Endothelial cell of umbilical vein (primary cell): ENCODE measurements around the gene RAB7B. TPM values are rescaled to one million over a fixed set of nuclear protein-coding genes. Genes with fewer than 3 reads are reported as not detected.

ENCODE experiments used
- BruUV-seq: library from RNA; stranded (reverse); fragments of 400-500 nt; replicated peaks from 2 replicates; lab custom pipeline; 2021; lab: Mats Ljungman, UMichigan
- CTCF ChIA-PET: fragments of 300-600, 350-600 bp; sonication (Branson Sonifier 250); formaldehyde crosslinking; loops from one replicate; lab custom pipeline; 2021; ENCODE audit warnings: antibody characterized with exemption, inconsistent platforms; lab: Charles Lee
- POLR2A ChIA-PET: fragments of 300-600, 350-600 bp; sonication (Branson Sonifier 250); formaldehyde crosslinking; loops from one replicate; lab custom pipeline; 2021; ENCODE audit warnings: antibody characterized with exemption, inconsistent platforms; lab: Charles Lee
- DNase-seq: peaks from one replicate; pipeline ENCODE4 v3.0.0-alpha.2; 2011; ENCODE audit warnings: low read depth, low spot score
- FAIRE-seq: peaks from 2 replicates; lab custom pipeline; 2011; peaks lifted over from hg19 to GRCh38; lab: Jason Lieb, UNC
- H2AFZ ChIP-seq: 2 replicates; pipeline ENCODE4 v1.6.0; 2012; ENCODE audit warnings: low read depth, low read length, control low read depth, inconsistent platforms
- H3K27ac ChIP-seq: 2 replicates; pipeline ENCODE4 v1.5.1; 2011; ENCODE audit warnings: low read depth, mild to moderate bottlenecking, control low read depth, low read length, moderate library complexity; ENCODE audit not compliant: insufficient read depth
- H3K27me3 ChIP-seq, 2 experiments: 2 replicates each; pipeline versions ENCODE4 v1.6.0 to v1.6.1; 2011; ENCODE audit warnings: low read length in 2 of 2, mixed read lengths in 1 of 2; ENCODE audit not compliant: control insufficient read depth in 2 of 2, insufficient read depth in 2 of 2
- H3K36me3 ChIP-seq, 2 experiments: 2 replicates in 1 of 2; 3 replicates in 1 of 2; pipeline ENCODE4 v1.5.1; 2011; ENCODE audit warnings: low read length in 2 of 2, mild to moderate bottlenecking in 1 of 2, moderate library complexity in 1 of 2; ENCODE audit not compliant: control insufficient read depth in 2 of 2, insufficient read depth in 2 of 2; ENCODE audit errors: extremely low read depth in 1 of 2
- H3K4me1 ChIP-seq: 3 replicates; pipeline ENCODE4 v1.5.1; 2011; ENCODE audit warnings: mild to moderate bottlenecking, low read length; ENCODE audit not compliant: control insufficient read depth, insufficient read depth; ENCODE audit errors: extremely low read depth
- H3K4me2 ChIP-seq: 2 replicates; pipeline ENCODE4 v1.6.1; 2011; ENCODE audit warnings: low read length, control low read depth, mixed read lengths; ENCODE audit not compliant: insufficient read depth
- H3K4me3 ChIP-seq, 3 experiments: fragments of 200-600 bp in 1 of 3; sonication (generic), shearing (Covaris generic) in 1 of 3; replicated peaks in 1 of 3; 2 replicates each; pipeline ENCODE4 v1.5.1; 2011 to 2016; ENCODE audit warnings: control low read depth in 3 of 3, low read length in 3 of 3, mild to moderate bottlenecking in 2 of 3, inconsistent platforms in 1 of 3, low read depth in 1 of 3, moderate library complexity in 1 of 3; ENCODE audit not compliant: insufficient read depth in 1 of 3
- H3K79me2 ChIP-seq: 2 replicates; pipeline ENCODE4 v1.6.0; 2012; ENCODE audit warnings: low read length, inconsistent platforms; ENCODE audit not compliant: control insufficient read depth, insufficient read depth
- H3K9ac ChIP-seq: replicated peaks from 2 replicates; pipeline ENCODE3; 2011; ENCODE audit warnings: low read length, control low read depth; ENCODE audit not compliant: insufficient read depth; ENCODE audit errors: extremely low read depth
- H3K9me1 ChIP-seq: replicated peaks from 3 replicates; pipeline ENCODE4 v1.6.0; 2011; ENCODE audit warnings: mild to moderate bottlenecking, low read length; ENCODE audit not compliant: control insufficient read depth, insufficient read depth; ENCODE audit errors: extremely low read depth
- H3K9me3 ChIP-seq: replicated peaks from 2 replicates; pipeline ENCODE4 v1.5.1; 2012; ENCODE audit warnings: low read length, inconsistent platforms; ENCODE audit not compliant: control insufficient read depth, insufficient read depth
- H4K20me1 ChIP-seq: replicated peaks from 2 replicates; pipeline ENCODE3; 2011; ENCODE audit warnings: mild to moderate bottlenecking, low read length; ENCODE audit not compliant: control insufficient read depth, insufficient read depth; ENCODE audit errors: extremely low read depth
- CTCF ChIP-seq, 2 donors: IDR thresholded peaks; 1 replicate in 1 of 2; 2 replicates in 1 of 2; pipeline ENCODE4 v1.5.1; 2011; ENCODE audit warnings: low read length in 2 of 2, mild to moderate bottlenecking in 2 of 2, moderate library complexity in 2 of 2, control low read depth in 1 of 2, inconsistent platforms in 1 of 2, low read depth in 1 of 2; ENCODE audit not compliant: insufficient read depth in 1 of 2; ENCODE audit errors: extremely low read depth in 1 of 2
- EZH2 ChIP-seq: IDR thresholded peaks from 2 replicates; pipeline ENCODE4 v1.6.1; 2012; ENCODE audit warnings: borderline replicate concordance, low read depth, mild to moderate bottlenecking, moderate library complexity, low read length, inconsistent platforms; ENCODE audit not compliant: severe bottlenecking
- FOS ChIP-seq: IDR thresholded peaks from 2 replicates; pipeline ENCODE4 v1.6.1; 2011; ENCODE audit warnings: mild to moderate bottlenecking, low read length, moderate library complexity, borderline replicate concordance; ENCODE audit not compliant: insufficient read depth
- GATA2 ChIP-seq: IDR thresholded peaks from 2 replicates; pipeline ENCODE4 v1.7.0; 2011; ENCODE audit warnings: low read depth, mild to moderate bottlenecking, moderate library complexity, mixed read lengths, low read length; ENCODE audit not compliant: insufficient read length, insufficient read depth
- JUN ChIP-seq: IDR thresholded peaks from 2 replicates; pipeline ENCODE4 v1.6.1; 2011; ENCODE audit warnings: borderline replicate concordance, low read depth; ENCODE audit not compliant: insufficient read length, insufficient read depth
- MYC ChIP-seq: IDR thresholded peaks from one replicate; pipeline ENCODE4 v1.6.1; 2011; ENCODE audit warnings: mild to moderate bottlenecking, low read depth, low read length
- POLR2A ChIP-seq: IDR thresholded peaks from 2 replicates; pipeline ENCODE4 v1.6.1; 2012; ENCODE audit warnings: low read depth, mild to moderate bottlenecking, control low read depth, low read length
- POLR2AphosphoS5 ChIP-seq: IDR thresholded peaks from 2 replicates; pipeline ENCODE4 v1.6.1; 2012; ENCODE audit warnings: low read depth, mild to moderate bottlenecking, control low read depth, low read length, moderate library complexity; ENCODE audit not compliant: insufficient read depth
- dilution Hi-C: fragments of 300-500 bp; cut with MboI; formaldehyde crosslinking; loops from one replicate; pipeline ENCODE4 v1.15.0; 2019; ENCODE audit warnings: low sequenced_read_pairs; ENCODE audit not compliant: extremely low pct_ligation_motif_present
- intact Hi-C: fragments of 100-400 bp; cut with micrococcal nuclease; formaldehyde crosslinking; loops from one replicate; pipeline ENCODE4 v1.10.0; 2022
- polyA plus RNA-seq, 4 experiments: library from polyadenylated mRNA; depleted of rRNA in 3 of 4; stranded (reverse) in 3 of 4; unstranded in 1 of 4; fragments of >200 nt; gene quantifications; 2 replicates each; pipeline versions ENCODE4 v1.2.1 to v1.2.3, GENCODE V29; 2011 to 2012; ENCODE audit warnings: missing spikeins in 1 of 4
- total RNA-seq: library from RNA; stranded (reverse); gene quantifications from 2 replicates; pipeline ENCODE4 v1.2.3, GENCODE V29; 2021
- TF ChIP-seq, protein P1 (sequence below): IDR thresholded peaks from 2 replicates; pipeline ENCODE4 v1.6.1; 2011; ENCODE audit not compliant: insufficient read depth, insufficient read length

RAB7B gene
- total and polyA plus RNA-seq, 2 donors (not counting 3 experiments of a cell fraction or from before 2014, with no cell fraction given): 0.15 TPM; not detected in 1

DNA sequence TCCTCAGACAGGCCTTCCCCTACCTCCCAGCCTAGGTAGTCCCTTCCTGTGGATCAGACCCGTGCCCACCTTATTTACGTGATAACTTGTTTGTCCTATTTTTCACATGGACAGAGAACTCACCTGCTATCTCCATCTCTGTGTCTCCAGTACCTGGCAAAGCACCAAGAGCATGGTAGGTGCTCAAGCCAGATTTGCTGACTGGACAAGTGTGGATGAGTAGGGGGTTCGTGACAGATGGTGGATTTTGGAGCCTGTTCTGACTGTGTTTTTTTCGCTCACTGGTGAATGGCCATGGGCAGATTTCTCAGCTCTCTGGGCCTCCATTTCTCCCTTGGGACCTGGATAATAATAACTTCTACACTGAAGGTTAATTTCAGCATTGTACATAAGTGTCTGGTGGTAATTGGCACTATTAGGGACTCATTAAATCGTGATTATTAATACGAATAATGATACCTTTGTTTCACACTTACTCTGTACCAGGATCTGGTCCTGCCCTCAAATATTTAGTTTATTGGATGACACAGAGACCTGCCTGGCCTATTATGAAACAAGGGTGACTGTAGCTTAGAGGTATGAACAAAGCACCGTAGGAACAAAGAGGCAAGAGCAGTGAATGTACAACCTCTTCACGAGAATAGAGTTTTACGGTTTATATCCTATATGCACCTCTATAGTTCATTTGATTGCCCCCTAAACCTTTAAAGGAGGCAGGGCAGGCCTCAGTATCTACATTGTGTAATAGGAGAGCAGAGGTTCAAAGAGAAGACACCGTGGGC, 35.5 kb downstream of the RAB7B start:
- no TSS peak for BruUV-seq
- POLR2A ChIA-PET: no interaction called here

More for the DNA sequence above, 35.5 kb downstream of the RAB7B start:
- H3K27me3 ChIP-seq: no peaks in the 10 kb centered on the region
- H3K9me3 ChIP-seq: no peaks in the 10 kb centered on the region
- H4K20me1 ChIP-seq: no peaks in the 10 kb centered on the region
- DNase-seq: no peak
- intact Hi-C loops (no loop called here), dilution Hi-C loops (no loop called here)
- CTCF ChIA-PET: interaction anchor here (5.9 to 15.6 kb wide), 2 partner anchors 10 to 48 kb away, joined by 61 to 154 read pairs; no protein-coding TSS in a partner anchor
- no peak overlapping the region for H3K9ac ChIP-seq
- FAIRE-seq: no peak
- TF ChIP-seq CTCF (IDR thresholded peaks at IDR 0.05; ENCODE audit: extremely low read depth in 1 of 2, insufficient read depth in 1 of 2, low read depth in 1 of 2, low read length in 2 of 2) (no peak), JUN (no peak), FOS (no peak), POLR2A (no peak), EZH2 (no peak), GATA2 (no peak), MYC (no peak), POLR2AphosphoS5 (no peak)
- TF ChIP-seq, protein P1, sequence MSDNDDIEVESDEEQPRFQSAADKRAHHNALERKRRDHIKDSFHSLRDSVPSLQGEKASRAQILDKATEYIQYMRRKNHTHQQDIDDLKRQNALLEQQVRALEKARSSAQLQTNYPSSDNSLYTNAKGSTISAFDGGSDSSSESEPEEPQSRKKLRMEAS: no peak
- H3K9me1 ChIP-seq: no peaks in the 10 kb centered on the region
- no peaks in the 10 kb centered on the region for H3K36me3 ChIP-seq
- H3K4me3 ChIP-seq: no peak overlapping the region
- H3K27ac ChIP-seq: no peak overlapping the region
- no peak overlapping the region for H3K4me2 ChIP-seq
- H3K4me1 ChIP-seq: peaks cover 14% of the 10 kb centered on the region
- H2AFZ ChIP-seq: no peak overlapping the region
- H3K79me2 ChIP-seq: no peaks in the 10 kb centered on the region
